IPS DF 6.9 (cell line): ENCODE data around the gene LRRC4.

Source experiments
- DNase-seq: peaks from one replicate; pipeline ENCODE4 v3.0.0-alpha.2; 2013; ENCODE audit warnings: low read depth, low spot score
- H3K27ac ChIP-seq: one replicate; pipeline ENCODE4 v1.5.1; 2013; ENCODE audit warnings: low read length, control low read depth
- H3K27me3 ChIP-seq: 2 replicates; pipeline ENCODE4 v1.6.1; 2013; ENCODE audit warnings: mild to moderate bottlenecking, low read length; ENCODE audit not compliant: control insufficient read depth, insufficient read depth
- H3K36me3 ChIP-seq: 2 replicates; pipeline ENCODE4 v1.6.1; 2013; ENCODE audit warnings: low read length; ENCODE audit not compliant: control insufficient read depth, insufficient read depth
- H3K4me1 ChIP-seq: 2 replicates; pipeline ENCODE4 v1.6.1; 2013; ENCODE audit warnings: low read length; ENCODE audit not compliant: control insufficient read depth, insufficient read depth
- H3K4me3 ChIP-seq: 2 replicates; pipeline ENCODE4 v1.5.1; 2013; ENCODE audit warnings: mild to moderate bottlenecking, low read length
- H3K9me3 ChIP-seq: 2 replicates; pipeline ENCODE4 v1.6.1; 2013; ENCODE audit warnings: low read length, inconsistent platforms; ENCODE audit not compliant: control insufficient read depth, insufficient read depth
- WGBS: extraction: QIAGEN DNeasy Blood & Tissue Kit; methylation state at CpG from one replicate; pipeline ENCODE4 v1.1.7; 2013; ENCODE audit warnings: mixed read lengths, missing lambda C conversion rate; ENCODE audit not compliant: insufficient read length, insufficient coverage; 5-methylcytosine and 5-hydroxymethylcytosine counted together

The LRRC4 gene

DNA sequence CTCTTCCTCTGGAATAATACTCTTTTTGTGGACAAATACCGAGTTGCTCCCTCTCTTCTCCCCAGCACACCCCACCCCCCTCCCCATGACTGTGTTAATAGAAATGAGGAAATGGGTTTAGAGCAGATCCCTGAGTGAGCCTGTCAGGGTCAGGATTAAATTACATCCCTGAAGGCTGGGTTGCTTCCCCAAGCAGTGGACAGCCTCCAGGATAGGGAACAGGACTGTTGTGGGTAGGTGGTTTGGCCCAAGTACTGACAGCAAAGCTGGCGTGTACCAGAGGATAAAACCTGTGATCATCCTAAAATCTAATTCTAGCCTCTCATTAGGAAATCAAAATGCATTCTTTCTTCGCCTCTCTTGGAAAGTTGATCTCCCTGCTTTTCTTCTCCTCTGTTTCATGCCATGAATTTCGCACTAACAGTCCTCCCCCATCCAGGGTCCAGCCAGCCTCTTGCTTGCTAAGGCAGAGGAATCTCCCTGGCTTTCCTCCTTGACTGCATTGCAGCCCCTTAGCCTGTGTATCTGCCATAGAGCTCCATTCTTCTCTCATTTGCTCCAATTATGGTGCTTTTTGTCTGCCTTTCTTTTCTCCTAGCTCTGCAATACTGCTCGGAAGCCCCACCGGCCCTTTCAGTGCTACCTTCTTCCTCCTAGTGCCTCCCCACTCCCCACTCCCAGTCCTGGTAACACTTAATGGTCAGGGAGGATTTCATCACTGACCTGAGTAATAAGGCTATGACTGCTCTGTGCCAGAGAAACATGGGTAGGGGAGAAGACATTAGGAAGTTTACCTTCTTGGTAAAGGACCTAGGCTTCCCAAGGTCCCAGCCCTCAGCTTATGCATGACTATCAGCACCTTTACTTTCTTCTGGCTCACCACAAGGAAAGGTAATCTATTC is 8.4 kb downstream of the LRRC4 start:
- Histone ChIP-seq H3K27me3 (no peaks in the 10 kb centered on the region), H3K36me3 (no peaks in the 10 kb centered on the region), H3K4me1 (peaks cover 14% of the 10 kb centered on the region; the same call in 1 of the 2 replicates), H3K4me3 (no peak overlapping the region), H3K27ac (no peak overlapping the region), H3K9me3 (no peaks in the 10 kb centered on the region)
- WGBS: no CpG with 5 or more reads among the region's 6 CpGs
- DNase-seq: no peak

DNA sequence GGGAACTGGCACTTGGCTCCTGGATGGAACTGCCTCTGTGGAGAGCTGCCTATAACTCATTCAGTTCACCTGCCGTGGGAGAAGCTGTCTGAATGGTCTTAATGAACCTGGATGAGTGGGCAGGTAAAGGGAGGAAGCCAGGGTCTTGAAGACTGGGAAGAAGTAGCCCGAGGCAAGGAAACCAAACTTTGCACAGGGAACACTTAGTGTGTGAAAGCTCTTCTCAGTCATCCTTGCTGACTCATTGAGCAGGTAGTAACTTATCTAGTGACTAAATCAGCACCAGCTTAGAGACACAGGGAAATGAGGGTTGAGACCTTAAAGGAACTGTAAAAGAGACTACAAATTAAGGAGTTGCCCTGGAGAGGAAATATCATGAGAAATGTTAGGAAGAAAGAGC is 9.9 kb downstream of the LRRC4 start:
- no CpG with 5 or more reads among the region's 2 CpGs for WGBS
- Histone ChIP-seq H3K27me3 (no peaks in the 10 kb centered on the region), H3K4me1 (peaks cover 12% of the 10 kb centered on the region; the same call in 1 of the 2 replicates), H3K36me3 (no peaks in the 10 kb centered on the region), H3K4me3 (no peak overlapping the region), H3K27ac (no peak overlapping the region), H3K9me3 (no peaks in the 10 kb centered on the region)
- DNase-seq: no peak

- no CpG with 5 or more reads among the region's 6 CpGs for WGBS
- Histone ChIP-seq H3K4me3 (no peak overlapping the region), H3K27me3 (no peaks in the 10 kb centered on the region), H3K4me1 (peaks cover 12% of the 10 kb centered on the region; the same call in 1 of the 2 replicates), H3K36me3 (no peaks in the 10 kb centered on the region), H3K27ac (no peak overlapping the region), H3K9me3 (no peaks in the 10 kb centered on the region)
- no peak for DNase-seq
Measured at GRCh38 chr7:128020159-128020558, 11.1 kb downstream of the LRRC4 start.

- no peak overlapping the region for H3K4me3 ChIP-seq
- no peak overlapping the region for H3K27ac ChIP-seq
- H3K9me3 ChIP-seq: no peaks in the 10 kb centered on the region
- peaks cover 12% of the 10 kb centered on the region; the same call in 1 of the 2 replicates for H3K4me1 ChIP-seq
- no CpG with 5 or more reads among the region's 3 CpGs for WGBS
- no peak for DNase-seq
- H3K36me3 ChIP-seq: no peaks in the 10 kb centered on the region
- H3K27me3 ChIP-seq: no peaks in the 10 kb centered on the region
Measured at GRCh38 chr7:128019288-128019687, 11.9 kb downstream of the LRRC4 start.

DNA sequence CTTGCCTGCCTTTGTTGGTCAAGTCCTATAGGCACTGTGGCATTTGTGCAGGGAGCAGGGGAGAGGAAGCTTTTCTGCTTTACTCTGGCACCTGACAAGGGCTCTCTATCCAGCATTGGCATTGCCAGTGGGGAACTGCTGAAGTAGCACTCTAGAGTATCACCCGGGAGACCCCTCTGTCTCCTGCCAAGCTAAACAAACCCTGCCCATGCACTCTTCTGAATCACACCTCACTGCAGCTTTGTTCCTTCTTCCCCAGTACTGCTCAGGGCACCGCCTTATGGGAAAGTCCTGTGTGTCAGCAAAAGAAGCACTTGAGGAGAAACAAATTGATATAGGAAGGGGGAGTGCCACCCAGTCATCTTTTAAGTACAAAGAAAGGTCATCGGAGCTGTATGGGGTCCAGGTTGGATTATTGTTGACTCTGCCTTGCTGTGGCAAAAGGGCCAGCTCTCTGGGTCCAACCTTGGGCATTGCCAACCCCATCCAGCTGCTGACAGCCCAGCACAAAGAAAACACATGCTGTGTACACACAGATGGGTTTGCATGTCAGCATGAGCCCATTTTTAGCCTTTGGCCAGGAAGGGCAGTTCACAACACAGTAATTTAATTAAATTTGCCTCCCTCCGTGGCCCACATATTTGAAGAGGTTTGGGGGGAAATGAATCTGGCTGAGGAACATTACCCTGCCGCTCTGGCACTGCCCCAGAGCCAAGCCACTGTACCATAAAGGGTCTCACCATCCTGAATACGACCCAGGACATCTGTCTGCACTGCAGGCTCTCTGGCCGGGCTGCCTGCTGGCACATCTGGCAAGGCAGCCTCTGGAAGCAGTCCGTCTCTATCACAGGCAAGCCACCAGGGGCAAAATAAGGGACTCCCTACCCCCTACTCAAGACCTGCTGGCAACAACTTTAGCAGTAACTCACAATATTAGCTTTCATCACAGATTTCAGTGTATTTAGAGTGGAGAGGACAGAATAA is 13.1 kb downstream of the LRRC4 start:
- Histone ChIP-seq H3K4me3 (no peak overlapping the region), H3K36me3 (no peaks in the 10 kb centered on the region), H3K4me1 (peaks cover 12% of the 10 kb centered on the region; the same call in 1 of the 2 replicates), H3K27me3 (no peaks in the 10 kb centered on the region), H3K27ac (no peak overlapping the region), H3K9me3 (no peaks in the 10 kb centered on the region)
- no CpG with 5 or more reads among the region's 8 CpGs for WGBS
- no peak for DNase-seq

GRCh38 chr7:128017460-128017859 is 13.8 kb downstream of the LRRC4 start:
- no peaks in the 10 kb centered on the region for H3K9me3 ChIP-seq
- H3K4me3 ChIP-seq: no peak overlapping the region
- H3K36me3 ChIP-seq: no peaks in the 10 kb centered on the region
- no peak for DNase-seq
- peaks cover 12% of the 10 kb centered on the region for H3K4me1 ChIP-seq
- H3K27ac ChIP-seq: no peak overlapping the region
- H3K27me3 ChIP-seq: no peaks in the 10 kb centered on the region
- WGBS: no CpG with 5 or more reads among the region's 6 CpGs

DNA sequence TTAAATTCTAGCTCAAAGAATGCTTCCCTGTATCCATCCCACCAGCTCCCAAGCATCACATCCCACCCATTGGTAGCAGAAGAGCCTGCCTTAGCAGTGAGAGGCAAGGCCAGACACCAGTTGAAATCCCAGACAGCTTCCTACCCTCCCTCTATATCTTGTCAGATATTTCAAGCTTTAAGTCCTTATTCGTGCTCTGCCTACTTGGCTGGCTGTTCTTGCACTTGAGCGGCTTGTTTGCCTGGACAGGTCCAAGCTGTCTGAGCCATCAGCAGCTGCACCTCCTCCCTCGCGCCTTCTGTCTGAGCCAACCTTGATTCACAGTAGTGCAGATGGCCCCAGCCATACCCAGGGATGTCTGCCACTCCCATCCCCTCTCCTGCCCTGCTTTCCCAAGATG is 16.4 kb downstream of the LRRC4 start:
- Histone ChIP-seq H3K4me3 (no peak overlapping the region), H3K4me1 (peaks cover 13% of the 10 kb centered on the region), H3K36me3 (0 out of 2 replicates have a peak, but pooled peaks cover 3% of the 10 kb centered on the region), H3K27ac (no peak overlapping the region), H3K9me3 (no peaks in the 10 kb centered on the region), H3K27me3 (no peaks in the 10 kb centered on the region)
- no peak for DNase-seq
- WGBS: no CpG with 5 or more reads among the region's 4 CpGs

DNA sequence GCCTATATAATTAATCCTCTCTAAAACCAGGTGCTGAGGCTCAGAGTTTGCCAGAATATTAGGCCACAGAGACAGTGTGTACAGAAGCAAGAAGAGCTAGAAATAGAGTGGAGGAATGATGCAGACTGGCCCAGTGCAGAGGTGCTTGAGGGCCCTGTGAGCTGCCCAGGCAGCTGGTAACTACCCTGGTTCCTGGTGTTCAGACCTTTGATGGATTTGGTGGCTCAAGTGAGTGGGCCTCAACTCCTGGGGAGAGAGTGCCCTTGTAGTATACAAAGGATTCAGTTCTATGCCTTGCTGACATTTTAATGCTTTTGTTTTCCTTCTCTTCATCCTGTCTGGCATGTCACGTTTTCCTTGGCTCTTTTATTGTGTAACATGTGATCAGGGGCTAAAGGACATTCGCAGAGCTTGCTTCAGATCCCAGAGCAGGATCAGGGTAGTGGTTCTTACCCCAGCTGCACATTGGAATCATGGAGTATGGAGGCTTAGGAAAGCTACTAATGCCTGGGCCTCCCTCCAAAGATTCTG is 20.0 kb downstream of the LRRC4 start:
- no peaks in the 10 kb centered on the region for H3K27me3 ChIP-seq
- DNase-seq: no peak
- no peaks in the 10 kb centered on the region for H3K9me3 ChIP-seq
- no peak overlapping the region for H3K27ac ChIP-seq
- no peak overlapping the region for H3K4me3 ChIP-seq
- WGBS: no CpG with 5 or more reads among the region's 2 CpGs
- 0 out of 2 replicates have a peak, but pooled peaks cover 3% of the 10 kb centered on the region for H3K36me3 ChIP-seq
- H3K4me1 ChIP-seq: peaks cover 4% of the 10 kb centered on the region

GRCh38 chr7:128010391-128011127 is 20.7 kb downstream of the LRRC4 start:
- no peak overlapping the region for H3K27ac ChIP-seq
- no CpG with 5 or more reads among the region's 7 CpGs for WGBS
- no peak overlapping the region for H3K4me3 ChIP-seq
- no peaks in the 10 kb centered on the region for H3K27me3 ChIP-seq
- H3K36me3 ChIP-seq: 0 out of 2 replicates have a peak, but pooled peaks cover 3% of the 10 kb centered on the region
- H3K4me1 ChIP-seq: peaks cover 4% of the 10 kb centered on the region
- DNase-seq: no peak
- H3K9me3 ChIP-seq: no peaks in the 10 kb centered on the region
